ENCODE results near the gene GNAQ.

- no peak for TF ChIP-seq CTCF (IDR thresholded peaks at IDR 0.05)
- no peak for TF ChIP-seq POLR2A (IDR thresholded peaks at IDR 0.05)
- TF ChIP-seq POLR2AphosphoS5 (IDR thresholded peaks at IDR 0.05): no peak
These were observed 131.8 kb downstream of the GNAQ start for GRCh38 chr9:77899679-77900354.

Data from upper lobe of left lung (tissue), 4 donors.